ENCODE results near the gene PARD3B. TPM values are rescaled to one million over a fixed set of nuclear protein-coding genes. Genes with fewer than 3 reads are reported as not detected.

The PARD3B gene
- total and polyA plus RNA-seq, 8 donors = 18.5 to 24.6 (median 21.1) TPM

GRCh38 chr2:204790076-204790475 is 244.8 kb downstream of the PARD3B start:
- intact Hi-C loops (cut with DNase I) = no loop called here
- no peaks in the 10 kb centered on the region for H3K36me3 ChIP-seq
- H3K9me3 ChIP-seq = no peaks in the 10 kb centered on the region
- H3K4me3 ChIP-seq = no peak overlapping the region
- DNase-seq (peak in 1 of 4 donors; percentile 44), ATAC-seq (peak; percentile 47)
- no peak overlapping the region for H3K27ac ChIP-seq
- H3K27me3 ChIP-seq = no peaks in the 10 kb centered on the region
- H3K4me1 ChIP-seq = no peaks in the 10 kb centered on the region
- TF ChIP-seq, protein P1, sequence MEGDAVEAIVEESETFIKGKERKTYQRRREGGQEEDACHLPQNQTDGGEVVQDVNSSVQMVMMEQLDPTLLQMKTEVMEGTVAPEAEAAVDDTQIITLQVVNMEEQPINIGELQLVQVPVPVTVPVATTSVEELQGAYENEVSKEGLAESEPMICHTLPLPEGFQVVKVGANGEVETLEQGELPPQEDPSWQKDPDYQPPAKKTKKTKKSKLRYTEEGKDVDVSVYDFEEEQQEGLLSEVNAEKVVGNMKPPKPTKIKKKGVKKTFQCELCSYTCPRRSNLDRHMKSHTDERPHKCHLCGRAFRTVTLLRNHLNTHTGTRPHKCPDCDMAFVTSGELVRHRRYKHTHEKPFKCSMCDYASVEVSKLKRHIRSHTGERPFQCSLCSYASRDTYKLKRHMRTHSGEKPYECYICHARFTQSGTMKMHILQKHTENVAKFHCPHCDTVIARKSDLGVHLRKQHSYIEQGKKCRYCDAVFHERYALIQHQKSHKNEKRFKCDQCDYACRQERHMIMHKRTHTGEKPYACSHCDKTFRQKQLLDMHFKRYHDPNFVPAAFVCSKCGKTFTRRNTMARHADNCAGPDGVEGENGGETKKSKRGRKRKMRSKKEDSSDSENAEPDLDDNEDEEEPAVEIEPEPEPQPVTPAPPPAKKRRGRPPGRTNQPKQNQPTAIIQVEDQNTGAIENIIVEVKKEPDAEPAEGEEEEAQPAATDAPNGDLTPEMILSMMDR (IDR thresholded peaks at IDR 0.05) = no peak

DNA sequence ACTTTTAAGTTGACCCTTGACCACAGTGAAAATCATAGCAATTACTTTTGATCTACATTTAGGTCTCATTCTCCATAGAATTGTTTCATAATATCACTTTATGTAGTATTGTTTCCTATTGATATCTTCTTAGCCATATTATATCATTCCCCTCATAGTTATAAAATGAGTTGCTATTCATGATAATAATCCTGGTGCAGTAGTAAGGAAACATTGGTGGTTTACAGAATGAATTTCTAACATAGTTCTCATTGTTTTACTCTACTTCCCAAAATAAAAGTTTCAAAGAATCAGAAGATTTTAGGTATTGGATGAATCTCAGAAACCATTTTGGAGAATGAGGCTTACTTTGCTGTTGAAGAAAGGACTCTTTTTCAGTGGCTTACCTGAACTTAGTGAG is 246.0 kb downstream of the PARD3B start:
- Histone ChIP-seq H3K27ac (no peak overlapping the region), H3K36me3 (no peaks in the 10 kb centered on the region), H3K4me1 (no peaks in the 10 kb centered on the region), H3K27me3 (no peaks in the 10 kb centered on the region), H3K9me3 (no peaks in the 10 kb centered on the region), H3K4me3 (no peak overlapping the region)
- TF ChIP-seq, protein P1 (IDR thresholded peaks at IDR 0.05) = no peak
- ATAC-seq (no peak), DNase-seq (no peak)
- intact Hi-C loops (cut with DNase I) = no loop called here

DNA sequence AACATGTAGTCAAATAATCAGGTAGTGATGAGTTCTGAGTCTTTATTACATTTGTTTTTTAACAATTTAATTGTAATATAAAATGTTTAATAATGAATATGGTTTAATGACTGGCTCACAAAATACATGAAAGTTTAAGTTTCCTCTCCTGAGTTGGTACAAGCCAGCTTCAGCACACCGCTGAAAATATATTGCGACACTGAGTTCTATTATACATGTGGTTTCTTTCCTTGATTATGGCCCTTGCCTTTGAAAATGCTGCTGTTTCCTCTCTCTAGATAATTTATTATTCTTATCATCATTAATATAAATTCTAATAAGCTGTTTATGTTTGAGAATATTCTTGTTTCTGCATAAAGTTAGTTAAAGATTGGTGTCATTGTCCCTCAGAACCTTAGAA is 249.3 kb downstream of the PARD3B start:
- TF ChIP-seq, protein P1 (IDR thresholded peaks at IDR 0.05) = no peak
- H3K36me3 ChIP-seq = no peaks in the 10 kb centered on the region
- no peaks in the 10 kb centered on the region for H3K9me3 ChIP-seq
- no peak for DNase-seq
- H3K27ac ChIP-seq = no peak overlapping the region
- H3K4me3 ChIP-seq = no peak overlapping the region
- H3K27me3 ChIP-seq = no peaks in the 10 kb centered on the region
- no peak for ATAC-seq
- no peaks in the 10 kb centered on the region for H3K4me1 ChIP-seq
- intact Hi-C loops (cut with DNase I) = no loop called here

- no peak for DNase-seq
- ATAC-seq = no peak
Observed at GRCh38 chr2:204795156-204795555, 249.9 kb downstream of the PARD3B start.

DNA sequence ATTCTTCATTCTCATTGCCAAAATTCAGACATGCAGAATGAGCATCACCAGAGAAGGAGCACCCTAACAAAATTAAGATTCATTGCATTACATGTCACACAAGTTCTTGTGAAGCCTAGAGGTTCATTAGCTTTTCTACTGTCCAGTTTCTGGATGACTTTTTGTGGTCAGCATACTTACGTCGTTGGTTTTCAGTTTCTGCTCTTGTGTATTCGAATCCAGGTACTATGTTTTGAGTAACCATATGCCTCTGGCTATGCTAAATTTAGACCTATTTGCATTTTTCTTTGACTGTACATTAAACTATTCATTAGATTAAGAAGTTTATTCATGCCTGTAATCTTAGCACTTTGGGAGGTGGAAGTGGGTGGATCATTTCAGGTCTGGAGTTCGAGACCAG is 251.3 kb downstream of the PARD3B start:
- Histone ChIP-seq H3K36me3 (no peaks in the 10 kb centered on the region), H3K4me1 (no peaks in the 10 kb centered on the region), H3K4me3 (no peak overlapping the region), H3K27ac (no peak overlapping the region), H3K27me3 (no peaks in the 10 kb centered on the region), H3K9me3 (no peaks in the 10 kb centered on the region)
- ATAC-seq = no peak
- TF ChIP-seq, protein P1 (IDR thresholded peaks at IDR 0.05) = no peak
- intact Hi-C loops (cut with DNase I) = no loop called here
- no peak for DNase-seq

More at GRCh38 chr2:204795156-204795555, 249.9 kb downstream of the PARD3B start:
- intact Hi-C loops (cut with DNase I) = no loop called here
- H3K4me3 ChIP-seq = no peak overlapping the region
- H3K27ac ChIP-seq = no peak overlapping the region
- no peaks in the 10 kb centered on the region for H3K27me3 ChIP-seq
- no peaks in the 10 kb centered on the region for H3K9me3 ChIP-seq
- TF ChIP-seq, protein P1 (IDR thresholded peaks at IDR 0.05) = no peak
- H3K4me1 ChIP-seq = no peaks in the 10 kb centered on the region
- no peaks in the 10 kb centered on the region for H3K36me3 ChIP-seq
